MM.1S (cell line): ENCODE measurements around the gene FBXO5.

ENCODE experiments used
- CTCF ChIP-seq: fragments of 300-600 bp; sonication (generic); IDR thresholded peaks from 2 replicates; pipeline ENCODE4 v1.5.1; 2016; ENCODE audit warnings: antibody characterized with exemption, low read length, mixed read lengths
- EZH2 ChIP-seq: fragments of 300-600 bp; sonication (generic); optimal IDR thresholded peaks from 2 replicates; pipeline ENCODE3; 2017; ENCODE audit warnings: low read depth, mild to moderate bottlenecking, antibody characterized with exemption, low read length, mixed read lengths

GRCh38 chr6:152948150-152948768 lies 34.6 kb downstream of the FBXO5 start:
- no peak for TF ChIP-seq EZH2
- peak; percentile 49 for TF ChIP-seq CTCF
